ENCODE measurements around the gene SRD5A3. TPM values are rescaled to one million over a fixed set of nuclear protein-coding genes. Genes with fewer than 3 reads are reported as not detected.

SRD5A3 gene
- 10 to 100 TPM in 1 of 2 donors, 1 to 10 TPM in 1; 6.7 to 11.5 TPM for total RNA-seq

GRCh38 chr4:55345980-55346850 is at the start of gene SRD5A3:
TSS of gene SRD5A3 (plus strand) at chr4:55346242. CDS start at chr4:55346337, 95 bp downstream.
- no peaks in the 10 kb centered on the region for H3K27me3 ChIP-seq
- no peaks in the 10 kb centered on the region for H3K9me3 ChIP-seq
- peaks cover 22% of the 10 kb centered on the region for H3K4me1 ChIP-seq
- DNase-seq: peak; percentile 83 to 90 (median 86)
- TF ChIP-seq CTCF (IDR thresholded peaks at IDR 0.05) (peak; percentile 87 to 99 (median 95)), POLR2A (IDR thresholded peaks at IDR 0.05) (peak; percentile 56 to 64 (median 60))
- 0% methylated on average over 17 to 79 of the region's 95 CpGs for WGBS, 2 donors
- H3K36me3 ChIP-seq (replicated peaks in 1 of 2; ENCODE audit: insufficient read depth in 1 of 2, low read depth in 2 of 2): no peaks in the 10 kb centered on the region
- ATAC-seq: peak; percentile 94
- H3K4me3 ChIP-seq: peak within 1 kb of the TSS; percentile 29 to 68
- H3K27ac ChIP-seq: peak within 1 kb of the TSS; percentile 89 to 98 (median 94)
- intact Hi-C loops (cut with DNase I): loop anchor here (10.0 kb wide), 1 partner anchor 49 kb away; the partner anchor contains the start of gene TMEM165

DNA sequence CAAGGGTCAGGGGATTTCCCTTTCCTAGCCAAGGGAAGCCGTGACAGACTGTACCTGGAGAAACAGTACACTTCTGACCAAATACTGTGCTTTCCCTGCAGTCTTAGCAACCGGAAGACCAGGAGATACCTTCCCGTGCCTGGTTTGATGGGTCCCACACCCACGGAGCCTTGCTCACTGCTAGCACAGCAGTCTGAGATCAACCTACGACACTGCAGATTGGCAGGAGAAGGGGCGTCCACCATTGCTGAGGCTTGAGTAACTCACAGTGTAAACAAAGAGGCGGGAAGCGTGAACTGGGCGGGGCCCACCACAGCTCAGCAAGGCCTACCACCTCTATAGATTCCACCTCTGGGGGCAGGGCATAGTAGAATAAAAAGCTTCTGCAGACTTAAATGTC is 48.7 kb upstream of the SRD5A3 start:
- no peak overlapping the region for H3K27ac ChIP-seq
- no peaks in the 10 kb centered on the region for H3K36me3 ChIP-seq (replicated peaks in 1 of 2; ENCODE audit: insufficient read depth in 1 of 2, low read depth in 2 of 2)
- H3K9me3 ChIP-seq: no peaks in the 10 kb centered on the region
- WGBS, 2 donors: 72 to 82% methylated on average over 9 of the region's 9 CpGs
- ATAC-seq: no peak
- DNase-seq: no peak
- TF ChIP-seq POLR2A (IDR thresholded peaks at IDR 0.05) (no peak), CTCF (IDR thresholded peaks at IDR 0.05) (no peak)
- intact Hi-C loops (cut with DNase I): no loop called here
- no peaks in the 10 kb centered on the region for H3K4me1 ChIP-seq
- no peak overlapping the region for H3K4me3 ChIP-seq
- H3K27me3 ChIP-seq: no peaks in the 10 kb centered on the region

- TF ChIP-seq CTCF (IDR thresholded peaks at IDR 0.05) (no peak), POLR2A (IDR thresholded peaks at IDR 0.05) (no peak)
- 45 to 47% methylated on average over 3 of the region's 3 CpGs for WGBS, 2 donors
- H3K4me1 ChIP-seq: no peaks in the 10 kb centered on the region
- no peaks in the 10 kb centered on the region for H3K27me3 ChIP-seq
- no peaks in the 10 kb centered on the region for H3K36me3 ChIP-seq (replicated peaks in 1 of 2; ENCODE audit: insufficient read depth in 1 of 2, low read depth in 2 of 2)
- DNase-seq (no peak), ATAC-seq (no peak)
- no peak overlapping the region for H3K27ac ChIP-seq
- no peak overlapping the region for H3K4me3 ChIP-seq
- intact Hi-C loops (cut with DNase I): no loop called here
- no peaks in the 10 kb centered on the region for H3K9me3 ChIP-seq
Measured at GRCh38 chr4:55303760-55304165, 42.3 kb upstream of the SRD5A3 start.

DNA sequence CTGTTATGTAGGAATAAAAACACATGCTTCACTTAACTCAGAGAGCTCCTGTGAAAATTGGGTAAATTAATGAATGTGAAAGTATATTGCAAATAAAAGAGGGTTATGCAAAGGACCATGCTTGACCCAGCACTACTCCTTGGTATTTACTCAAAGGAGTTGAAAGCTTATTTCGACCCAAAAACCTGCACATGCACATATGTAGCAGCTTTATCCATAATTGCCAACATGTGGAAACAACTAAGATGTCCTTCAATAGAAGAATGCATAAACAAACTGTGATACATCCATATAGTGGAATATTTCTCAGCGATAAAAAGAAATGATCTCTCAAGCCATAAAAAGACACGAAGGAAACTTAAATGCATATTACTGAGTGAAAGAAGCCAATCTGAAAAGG is 41.7 kb upstream of the SRD5A3 start:
- 64 to 70% methylated on average over 3 of the region's 3 CpGs for WGBS, 2 donors
- no peaks in the 10 kb centered on the region for H3K27me3 ChIP-seq
- no peak overlapping the region for H3K27ac ChIP-seq
- H3K4me1 ChIP-seq: no peaks in the 10 kb centered on the region
- TF ChIP-seq CTCF (IDR thresholded peaks at IDR 0.05): no peak
- no peak for TF ChIP-seq POLR2A (IDR thresholded peaks at IDR 0.05)
- intact Hi-C loops (cut with DNase I): no loop called here
- H3K9me3 ChIP-seq: no peaks in the 10 kb centered on the region
- DNase-seq (no peak), ATAC-seq (no peak)
- no peaks in the 10 kb centered on the region for H3K36me3 ChIP-seq (replicated peaks in 1 of 2; ENCODE audit: insufficient read depth in 1 of 2, low read depth in 2 of 2)
- H3K4me3 ChIP-seq: no peak overlapping the region

All from body of pancreas (tissue), 4 donors.